Measurements from ENCODE around the gene HS1BP3.

Gene HS1BP3

GRCh38 chr2:20650877-20651730 lies at the start of gene HS1BP3:
HS1BP3 (minus strand) TSS chr2:20651098; CDS start chr2:20651063, 35 bp downstream.
- DNase-seq: no peak

GRCh38 chr2:20698916-20699613 lies 48.2 kb upstream of the HS1BP3 start:
- no peak for DNase-seq

- DNase-seq: no peak
Measured at GRCh38 chr2:20697322-20697934, 46.5 kb upstream of the HS1BP3 start.

- no peak for DNase-seq
Measured at GRCh38 chr2:20696366-20696765, 45.5 kb upstream of the HS1BP3 start.

GRCh38 chr2:20693317-20693716 lies 42.4 kb upstream of the HS1BP3 start:
- DNase-seq: no peak

- DNase-seq: no peak
Measured at GRCh38 chr2:20692081-20692480, 41.2 kb upstream of the HS1BP3 start.

GRCh38 chr2:20691076-20691734 lies 40.3 kb upstream of the HS1BP3 start:
- DNase-seq: no peak

- no peak for DNase-seq
Measured at GRCh38 chr2:20689428-20690264, 38.7 kb upstream of the HS1BP3 start.

- DNase-seq: no peak
Measured at GRCh38 chr2:20687260-20687832, 36.4 kb upstream of the HS1BP3 start.

- no peak for DNase-seq
Measured at GRCh38 chr2:20684581-20685063, 33.7 kb upstream of the HS1BP3 start.

- no peak for DNase-seq
Measured at GRCh38 chr2:20682167-20682920, 31.4 kb upstream of the HS1BP3 start.

- DNase-seq: no peak
Measured at GRCh38 chr2:20680744-20681375, 30.0 kb upstream of the HS1BP3 start.

GRCh38 chr2:20678780-20679179 lies 27.9 kb upstream of the HS1BP3 start:
- no peak for DNase-seq

- DNase-seq: no peak
Measured at GRCh38 chr2:20678086-20678395, 27.1 kb upstream of the HS1BP3 start.

GRCh38 chr2:20677301-20678085 lies 26.6 kb upstream of the HS1BP3 start:
- DNase-seq: no peak

GRCh38 chr2:20676353-20677215 lies 25.7 kb upstream of the HS1BP3 start:
- no peak for DNase-seq

GRCh38 chr2:20675701-20676352 lies 24.9 kb upstream of the HS1BP3 start:
- peak; percentile 2 for DNase-seq

GRCh38 chr2:20674974-20675679 lies 24.2 kb upstream of the HS1BP3 start:
- DNase-seq: no peak

All from SIG-M5 (cell line).